H1 (cell line): ENCODE measurements around the gene ADRA2B. TPM values are rescaled to one million over a fixed set of nuclear protein-coding genes. Genes with fewer than 3 reads are reported as not detected.

Experiments
- polyA plus RNA-seq, 7 experiments: library from polyadenylated mRNA; depleted of rRNA in 3 of 7; stranded (reverse) in 5 of 7; unstranded in 2 of 7; fragments of >200 nt in 5 of 7; fragments of 200-250 nt in 2 of 7; gene quantifications; 1 replicate in 5 of 7; 2 replicates in 1 of 7; 4 replicates in 1 of 7; pipeline versions ENCODE4 v1.2.1 to v1.2.3, GENCODE V29; 2011 to 2013; ENCODE audit warnings: missing spikeins in 2 of 7, mixed read lengths in 2 of 7
- total RNA-seq: library from RNA; stranded (reverse); fragmentation: NEBNext Ultra II Directional; extraction: Animal tissue kit (Norgen Biotek cat#: 25700); gene quantifications from 2 replicates; pipeline ENCODE4 v1.2.1, GENCODE V29; 2021
- TF ChIP-seq, protein P1 (sequence below): fragments of 300-600 bp; sonication (generic); IDR thresholded peaks from 2 replicates; pipeline ENCODE4 v1.7.1; 2012; ENCODE audit warnings: low read length, moderate library complexity, mild to moderate bottlenecking, inconsistent platforms; ENCODE audit not compliant: insufficient replicate concordance
- TF ChIP-seq, protein P2 (sequence below): IDR thresholded peaks from 2 replicates; pipeline ENCODE4 v1.6.1; 2011; ENCODE audit warnings: low read depth, mild to moderate bottlenecking, low read length; ENCODE audit not compliant: insufficient read depth

Gene ADRA2B
- total and polyA plus RNA-seq, 2 of the 8 experiments (the other 6 are each of a cell fraction or from before 2014, with no cell fraction given), result 5.8 to 6.5 TPM

DNA sequence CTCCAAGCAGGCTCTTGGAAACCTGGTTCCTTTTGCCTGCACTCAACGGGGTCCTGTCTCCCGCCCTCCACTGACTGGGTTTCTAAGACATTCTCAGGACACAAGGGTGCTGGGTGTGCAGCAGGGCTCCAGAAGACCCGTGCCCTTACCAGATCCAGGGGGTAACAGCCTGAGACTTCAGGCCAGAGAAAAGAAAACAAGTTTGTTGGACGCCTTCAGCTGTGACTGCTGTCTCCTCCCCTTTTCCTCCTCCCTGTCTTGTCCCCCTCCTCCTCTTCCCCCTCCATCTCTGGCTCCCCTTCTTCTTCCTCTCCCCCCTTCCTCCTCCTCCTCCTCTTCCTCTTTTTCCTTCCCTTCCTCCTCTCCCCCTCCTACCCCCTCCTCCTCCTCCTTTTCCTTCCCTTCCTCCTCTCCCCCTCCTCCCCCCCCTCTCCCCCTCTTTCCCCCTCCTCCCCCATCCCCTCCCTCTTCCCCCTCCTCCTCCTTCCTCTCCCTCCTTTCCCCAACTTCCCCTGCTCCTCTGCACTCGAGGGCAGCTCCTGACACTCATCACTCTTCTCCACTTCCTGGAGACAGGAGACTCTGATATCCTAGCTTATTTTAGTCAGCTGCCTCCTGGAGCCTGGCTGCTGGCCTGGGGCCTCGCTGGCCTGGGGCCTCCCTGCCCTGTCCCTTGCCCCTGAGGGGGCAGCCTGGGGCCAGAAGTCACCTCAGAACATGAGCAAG lies 12.4 kb downstream of the ADRA2B start (continued):
- TF ChIP-seq, protein P1, sequence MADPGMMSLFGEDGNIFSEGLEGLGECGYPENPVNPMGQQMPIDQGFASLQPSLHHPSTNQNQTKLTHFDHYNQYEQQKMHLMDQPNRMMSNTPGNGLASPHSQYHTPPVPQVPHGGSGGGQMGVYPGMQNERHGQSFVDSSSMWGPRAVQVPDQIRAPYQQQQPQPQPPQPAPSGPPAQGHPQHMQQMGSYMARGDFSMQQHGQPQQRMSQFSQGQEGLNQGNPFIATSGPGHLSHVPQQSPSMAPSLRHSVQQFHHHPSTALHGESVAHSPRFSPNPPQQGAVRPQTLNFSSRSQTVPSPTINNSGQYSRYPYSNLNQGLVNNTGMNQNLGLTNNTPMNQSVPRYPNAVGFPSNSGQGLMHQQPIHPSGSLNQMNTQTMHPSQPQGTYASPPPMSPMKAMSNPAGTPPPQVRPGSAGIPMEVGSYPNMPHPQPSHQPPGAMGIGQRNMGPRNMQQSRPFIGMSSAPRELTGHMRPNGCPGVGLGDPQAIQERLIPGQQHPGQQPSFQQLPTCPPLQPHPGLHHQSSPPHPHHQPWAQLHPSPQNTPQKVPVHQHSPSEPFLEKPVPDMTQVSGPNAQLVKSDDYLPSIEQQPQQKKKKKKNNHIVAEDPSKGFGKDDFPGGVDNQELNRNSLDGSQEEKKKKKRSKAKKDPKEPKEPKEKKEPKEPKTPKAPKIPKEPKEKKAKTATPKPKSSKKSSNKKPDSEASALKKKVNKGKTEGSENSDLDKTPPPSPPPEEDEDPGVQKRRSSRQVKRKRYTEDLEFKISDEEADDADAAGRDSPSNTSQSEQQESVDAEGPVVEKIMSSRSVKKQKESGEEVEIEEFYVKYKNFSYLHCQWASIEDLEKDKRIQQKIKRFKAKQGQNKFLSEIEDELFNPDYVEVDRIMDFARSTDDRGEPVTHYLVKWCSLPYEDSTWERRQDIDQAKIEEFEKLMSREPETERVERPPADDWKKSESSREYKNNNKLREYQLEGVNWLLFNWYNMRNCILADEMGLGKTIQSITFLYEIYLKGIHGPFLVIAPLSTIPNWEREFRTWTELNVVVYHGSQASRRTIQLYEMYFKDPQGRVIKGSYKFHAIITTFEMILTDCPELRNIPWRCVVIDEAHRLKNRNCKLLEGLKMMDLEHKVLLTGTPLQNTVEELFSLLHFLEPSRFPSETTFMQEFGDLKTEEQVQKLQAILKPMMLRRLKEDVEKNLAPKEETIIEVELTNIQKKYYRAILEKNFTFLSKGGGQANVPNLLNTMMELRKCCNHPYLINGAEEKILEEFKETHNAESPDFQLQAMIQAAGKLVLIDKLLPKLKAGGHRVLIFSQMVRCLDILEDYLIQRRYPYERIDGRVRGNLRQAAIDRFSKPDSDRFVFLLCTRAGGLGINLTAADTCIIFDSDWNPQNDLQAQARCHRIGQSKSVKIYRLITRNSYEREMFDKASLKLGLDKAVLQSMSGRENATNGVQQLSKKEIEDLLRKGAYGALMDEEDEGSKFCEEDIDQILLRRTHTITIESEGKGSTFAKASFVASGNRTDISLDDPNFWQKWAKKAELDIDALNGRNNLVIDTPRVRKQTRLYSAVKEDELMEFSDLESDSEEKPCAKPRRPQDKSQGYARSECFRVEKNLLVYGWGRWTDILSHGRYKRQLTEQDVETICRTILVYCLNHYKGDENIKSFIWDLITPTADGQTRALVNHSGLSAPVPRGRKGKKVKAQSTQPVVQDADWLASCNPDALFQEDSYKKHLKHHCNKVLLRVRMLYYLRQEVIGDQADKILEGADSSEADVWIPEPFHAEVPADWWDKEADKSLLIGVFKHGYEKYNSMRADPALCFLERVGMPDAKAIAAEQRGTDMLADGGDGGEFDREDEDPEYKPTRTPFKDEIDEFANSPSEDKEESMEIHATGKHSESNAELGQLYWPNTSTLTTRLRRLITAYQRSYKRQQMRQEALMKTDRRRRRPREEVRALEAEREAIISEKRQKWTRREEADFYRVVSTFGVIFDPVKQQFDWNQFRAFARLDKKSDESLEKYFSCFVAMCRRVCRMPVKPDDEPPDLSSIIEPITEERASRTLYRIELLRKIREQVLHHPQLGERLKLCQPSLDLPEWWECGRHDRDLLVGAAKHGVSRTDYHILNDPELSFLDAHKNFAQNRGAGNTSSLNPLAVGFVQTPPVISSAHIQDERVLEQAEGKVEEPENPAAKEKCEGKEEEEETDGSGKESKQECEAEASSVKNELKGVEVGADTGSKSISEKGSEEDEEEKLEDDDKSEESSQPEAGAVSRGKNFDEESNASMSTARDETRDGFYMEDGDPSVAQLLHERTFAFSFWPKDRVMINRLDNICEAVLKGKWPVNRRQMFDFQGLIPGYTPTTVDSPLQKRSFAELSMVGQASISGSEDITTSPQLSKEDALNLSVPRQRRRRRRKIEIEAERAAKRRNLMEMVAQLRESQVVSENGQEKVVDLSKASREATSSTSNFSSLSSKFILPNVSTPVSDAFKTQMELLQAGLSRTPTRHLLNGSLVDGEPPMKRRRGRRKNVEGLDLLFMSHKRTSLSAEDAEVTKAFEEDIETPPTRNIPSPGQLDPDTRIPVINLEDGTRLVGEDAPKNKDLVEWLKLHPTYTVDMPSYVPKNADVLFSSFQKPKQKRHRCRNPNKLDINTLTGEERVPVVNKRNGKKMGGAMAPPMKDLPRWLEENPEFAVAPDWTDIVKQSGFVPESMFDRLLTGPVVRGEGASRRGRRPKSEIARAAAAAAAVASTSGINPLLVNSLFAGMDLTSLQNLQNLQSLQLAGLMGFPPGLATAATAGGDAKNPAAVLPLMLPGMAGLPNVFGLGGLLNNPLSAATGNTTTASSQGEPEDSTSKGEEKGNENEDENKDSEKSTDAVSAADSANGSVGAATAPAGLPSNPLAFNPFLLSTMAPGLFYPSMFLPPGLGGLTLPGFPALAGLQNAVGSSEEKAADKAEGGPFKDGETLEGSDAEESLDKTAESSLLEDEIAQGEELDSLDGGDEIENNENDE, result no peak
- TF ChIP-seq, protein P2, sequence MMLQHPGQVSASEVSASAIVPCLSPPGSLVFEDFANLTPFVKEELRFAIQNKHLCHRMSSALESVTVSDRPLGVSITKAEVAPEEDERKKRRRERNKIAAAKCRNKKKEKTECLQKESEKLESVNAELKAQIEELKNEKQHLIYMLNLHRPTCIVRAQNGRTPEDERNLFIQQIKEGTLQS, result no peak
- TF ChIP-seq, all 59 proteins: peak for 0
